Type B pancreatic cell (in vitro differentiated cells): ENCODE results near the gene ACSL4. TPM values are rescaled to one million over a fixed set of nuclear protein-coding genes. Genes with fewer than 3 reads are reported as not detected.
"Not testable (repeated sequence)": the region's sequence is repeated elsewhere in the genome, so short reads cannot be mapped to it uniquely, and the experiment has no call there.

ENCODE experiments used
- DNase-seq: peaks from one replicate; pipeline ENCODE4 v3.0.0; 2021; ENCODE audit warnings: mixed read lengths; ENCODE audit not compliant: unreplicated experiment; ENCODE audit errors: extremely low spot score
- H3K27ac Mint-ChIP-seq: 2 replicates; pipeline ENCODE4 v1.8.0; 2021; ENCODE audit warnings: mild to moderate bottlenecking, mixed read lengths
- H3K27me3 Mint-ChIP-seq: 2 replicates; pipeline ENCODE4 v1.8.0; 2021; ENCODE audit warnings: mixed read lengths
- H3K36me3 Mint-ChIP-seq: 2 replicates; pipeline ENCODE4 v1.8.0; 2021; ENCODE audit warnings: mixed read lengths
- H3K4me1 Mint-ChIP-seq: one replicate; pipeline ENCODE4 v1.8.0; 2021; ENCODE audit warnings: mixed read lengths; ENCODE audit not compliant: unreplicated experiment
- H3K4me3 Mint-ChIP-seq: 2 replicates; pipeline ENCODE4 v1.8.0; 2021; ENCODE audit warnings: mild to moderate bottlenecking, mixed read lengths
- H3K9me3 Mint-ChIP-seq: 2 replicates; pipeline ENCODE4 v1.8.0; 2021; ENCODE audit warnings: mixed read lengths
- CTCF ChIP-seq: fragments of 200-600 bp; sonication (generic); conservative IDR thresholded peaks from 2 replicates; pipeline ENCODE4 v1.5.0; 2021; ENCODE audit warnings: antibody characterized with exemption, mild to moderate bottlenecking
- total RNA-seq: library from RNA; stranded (reverse); gene quantifications from 2 replicates; pipeline ENCODE4 v1.2.1, GENCODE V29; 2021; ENCODE audit warnings: low replicate concordance

The ACSL4 gene
- total RNA-seq, 1 donor from 2014 or later, result 42.9 TPM

GRCh38 chrX:109742722-109743121 is 9.7 kb upstream of the ACSL4 start:
- no peak for TF ChIP-seq CTCF
- Mint-ChIP-seq H3K27me3 (no peaks in the 10 kb centered on the region), H3K4me3 (no peak overlapping the region), H3K36me3 (no peaks in the 10 kb centered on the region), H3K4me1 (peaks cover 9% of the 10 kb centered on the region), H3K9me3 (no peaks in the 10 kb centered on the region), H3K27ac (no peak overlapping the region)
- no peak for DNase-seq

- H3K9me3 Mint-ChIP-seq, H3K27me3 Mint-ChIP-seq, H3K4me3 Mint-ChIP-seq, H3K36me3 Mint-ChIP-seq, DNase-seq, H3K27ac Mint-ChIP-seq: not testable (repeated sequence)
- H3K4me1 Mint-ChIP-seq, result peaks cover 12% of the 10 kb centered on the region
Measured at GRCh38 chrX:109740896-109741295, 7.8 kb upstream of the ACSL4 start.

GRCh38 chrX:109740433-109740809 is 7.4 kb upstream of the ACSL4 start:
- no peaks in the 10 kb centered on the region for H3K9me3 Mint-ChIP-seq
- no peak for TF ChIP-seq CTCF
- no peaks in the 10 kb centered on the region for H3K36me3 Mint-ChIP-seq
- peaks cover 4% of the 10 kb centered on the region for H3K27me3 Mint-ChIP-seq
- H3K4me1 Mint-ChIP-seq, result peaks cover 13% of the 10 kb centered on the region
- no peak overlapping the region for H3K27ac Mint-ChIP-seq
- DNase-seq, result no peak
- no peak overlapping the region for H3K4me3 Mint-ChIP-seq

- Mint-ChIP-seq H3K4me1 (peaks cover 13% of the 10 kb centered on the region), H3K9me3 (no peaks in the 10 kb centered on the region), H3K4me3 (no peak overlapping the region), H3K27me3 (peaks cover 4% of the 10 kb centered on the region), H3K36me3 (no peaks in the 10 kb centered on the region), H3K27ac (no peak overlapping the region)
- TF ChIP-seq CTCF, result no peak
- DNase-seq, result no peak
Measured at GRCh38 chrX:109739625-109740432, 6.8 kb upstream of the ACSL4 start.

- peaks cover 2% of the 10 kb centered on the region for H3K36me3 Mint-ChIP-seq
- peaks cover 2% of the 10 kb centered on the region for H3K9me3 Mint-ChIP-seq
- no peak for DNase-seq
- no peak overlapping the region for H3K27ac Mint-ChIP-seq
- no peak overlapping the region for H3K4me3 Mint-ChIP-seq
- H3K4me1 Mint-ChIP-seq, result peaks cover 15% of the 10 kb centered on the region
- peaks cover 9% of the 10 kb centered on the region for H3K27me3 Mint-ChIP-seq
- no peak for TF ChIP-seq CTCF
Measured at GRCh38 chrX:109735202-109735744, 2.2 kb upstream of the ACSL4 start.

- no peak for TF ChIP-seq CTCF
- H3K4me3 Mint-ChIP-seq, result peak overlapping the region; percentile 94
- peak overlapping the region; percentile 69 for H3K27ac Mint-ChIP-seq
Measured at GRCh38 chrX:109733613-109734083, 591 bp upstream of the ACSL4 start.

More at GRCh38 chrX:109733613-109734083, 591 bp upstream of the ACSL4 start:
- Mint-ChIP-seq H3K36me3 (peaks cover 11% of the 10 kb centered on the region), H3K9me3 (peaks cover 7% of the 10 kb centered on the region), H3K27me3 (peaks cover 9% of the 10 kb centered on the region), H3K4me1 (peaks cover 9% of the 10 kb centered on the region)
- no peak for DNase-seq
